ENCODE results near the gene KIF19.

The KIF19 gene

DNA sequence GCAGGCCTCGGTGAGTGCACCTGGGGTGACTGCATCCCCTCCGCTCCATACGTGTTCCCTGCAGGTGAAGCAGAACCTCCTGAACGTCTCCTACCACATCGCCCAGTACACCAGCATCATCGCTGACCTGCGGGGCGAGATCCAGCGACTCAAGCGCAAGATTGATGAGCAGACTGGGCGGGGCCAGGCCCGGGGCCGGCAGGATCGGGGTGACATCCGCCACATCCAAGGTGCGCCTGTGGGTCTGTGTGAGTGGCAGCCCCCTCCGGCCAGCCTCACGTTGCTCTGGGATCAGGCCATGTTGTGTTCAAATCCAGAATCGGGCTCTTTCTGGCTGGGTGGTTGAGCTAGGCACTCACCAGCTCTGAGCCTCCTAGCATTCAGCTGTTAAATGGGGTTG, 23.1 kb downstream of the KIF19 start:
- TF ChIP-seq, protein P1, sequence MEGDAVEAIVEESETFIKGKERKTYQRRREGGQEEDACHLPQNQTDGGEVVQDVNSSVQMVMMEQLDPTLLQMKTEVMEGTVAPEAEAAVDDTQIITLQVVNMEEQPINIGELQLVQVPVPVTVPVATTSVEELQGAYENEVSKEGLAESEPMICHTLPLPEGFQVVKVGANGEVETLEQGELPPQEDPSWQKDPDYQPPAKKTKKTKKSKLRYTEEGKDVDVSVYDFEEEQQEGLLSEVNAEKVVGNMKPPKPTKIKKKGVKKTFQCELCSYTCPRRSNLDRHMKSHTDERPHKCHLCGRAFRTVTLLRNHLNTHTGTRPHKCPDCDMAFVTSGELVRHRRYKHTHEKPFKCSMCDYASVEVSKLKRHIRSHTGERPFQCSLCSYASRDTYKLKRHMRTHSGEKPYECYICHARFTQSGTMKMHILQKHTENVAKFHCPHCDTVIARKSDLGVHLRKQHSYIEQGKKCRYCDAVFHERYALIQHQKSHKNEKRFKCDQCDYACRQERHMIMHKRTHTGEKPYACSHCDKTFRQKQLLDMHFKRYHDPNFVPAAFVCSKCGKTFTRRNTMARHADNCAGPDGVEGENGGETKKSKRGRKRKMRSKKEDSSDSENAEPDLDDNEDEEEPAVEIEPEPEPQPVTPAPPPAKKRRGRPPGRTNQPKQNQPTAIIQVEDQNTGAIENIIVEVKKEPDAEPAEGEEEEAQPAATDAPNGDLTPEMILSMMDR (IDR thresholded peaks at IDR 0.05): no peak
- Histone ChIP-seq H3K27ac (no peak overlapping the region), H3K36me3 (no peaks in the 10 kb centered on the region), H3K4me1 (ENCODE audit: control insufficient read depth in 1 of 2, insufficient read depth in 1 of 2, low read depth in 1 of 2, low read length in 1 of 2) (no peaks in the 10 kb centered on the region), H3K27me3 (peaks cover 63% of the 10 kb centered on the region), H3K4me3 (ENCODE audit: low read depth in 1 of 2, low read length in 1 of 2) (no peak overlapping the region), H3K9me3 (no peaks in the 10 kb centered on the region)

- Histone ChIP-seq H3K9me3 (no peaks in the 10 kb centered on the region), H3K4me1 (ENCODE audit: control insufficient read depth in 1 of 2, insufficient read depth in 1 of 2, low read depth in 1 of 2, low read length in 1 of 2) (no peaks in the 10 kb centered on the region), H3K27me3 (peaks cover 77% of the 10 kb centered on the region), H3K4me3 (ENCODE audit: low read depth in 1 of 2, low read length in 1 of 2) (no peak overlapping the region), H3K36me3 (no peaks in the 10 kb centered on the region), H3K27ac (no peak overlapping the region)
- TF ChIP-seq, protein P1 (IDR thresholded peaks at IDR 0.05): no peak
Observed at GRCh38 chr17:74350486-74350885, 24.5 kb downstream of the KIF19 start.

GRCh38 chr17:74351552-74352210, 25.7 kb downstream of the KIF19 start:
- Histone ChIP-seq H3K36me3 (no peaks in the 10 kb centered on the region), H3K4me3 (ENCODE audit: low read depth in 1 of 2, low read length in 1 of 2) (no peak overlapping the region), H3K27me3 (peaks cover 89% of the 10 kb centered on the region), H3K4me1 (ENCODE audit: control insufficient read depth in 1 of 2, insufficient read depth in 1 of 2, low read depth in 1 of 2, low read length in 1 of 2) (no peaks in the 10 kb centered on the region), H3K9me3 (no peaks in the 10 kb centered on the region), H3K27ac (no peak overlapping the region)
- TF ChIP-seq, protein P1 (IDR thresholded peaks at IDR 0.05): no peak

DNA sequence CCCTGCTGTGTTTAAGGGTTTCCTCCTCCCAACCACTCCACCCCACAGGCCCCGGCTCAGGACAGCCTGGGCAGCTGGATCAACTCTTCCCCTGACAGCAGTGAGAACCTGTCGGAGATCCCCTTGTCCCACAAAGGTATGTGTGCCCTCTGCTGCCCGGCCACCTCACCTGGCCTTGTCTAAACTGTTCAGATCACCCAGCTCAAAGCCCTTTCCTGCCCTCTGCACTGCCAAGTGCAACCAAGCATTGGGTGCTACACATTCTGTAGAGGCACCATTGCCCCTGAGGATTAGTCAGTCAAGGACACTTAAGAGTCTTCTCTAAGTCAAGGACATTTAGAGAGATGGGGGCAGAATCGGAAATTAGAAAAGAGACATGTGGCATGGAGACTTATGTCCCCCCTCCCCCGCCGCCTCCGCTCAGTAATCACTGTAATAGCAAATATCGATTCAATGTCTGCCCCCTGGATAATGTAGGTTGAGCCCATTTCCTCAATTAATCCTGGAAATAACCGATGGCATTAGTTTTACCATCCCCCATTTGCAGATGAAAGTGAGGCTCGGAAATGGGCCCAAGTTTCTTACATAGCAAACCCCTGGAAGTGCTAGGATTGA, 27.5 kb downstream of the KIF19 start:
- Histone ChIP-seq H3K9me3 (no peaks in the 10 kb centered on the region), H3K27ac (no peak overlapping the region), H3K4me1 (ENCODE audit: control insufficient read depth in 1 of 2, insufficient read depth in 1 of 2, low read depth in 1 of 2, low read length in 1 of 2) (no peaks in the 10 kb centered on the region), H3K27me3 (peaks cover 100% of the 10 kb centered on the region), H3K4me3 (ENCODE audit: low read depth in 1 of 2, low read length in 1 of 2) (no peak overlapping the region), H3K36me3 (no peaks in the 10 kb centered on the region)
- TF ChIP-seq, protein P1 (IDR thresholded peaks at IDR 0.05): no peak

DNA sequence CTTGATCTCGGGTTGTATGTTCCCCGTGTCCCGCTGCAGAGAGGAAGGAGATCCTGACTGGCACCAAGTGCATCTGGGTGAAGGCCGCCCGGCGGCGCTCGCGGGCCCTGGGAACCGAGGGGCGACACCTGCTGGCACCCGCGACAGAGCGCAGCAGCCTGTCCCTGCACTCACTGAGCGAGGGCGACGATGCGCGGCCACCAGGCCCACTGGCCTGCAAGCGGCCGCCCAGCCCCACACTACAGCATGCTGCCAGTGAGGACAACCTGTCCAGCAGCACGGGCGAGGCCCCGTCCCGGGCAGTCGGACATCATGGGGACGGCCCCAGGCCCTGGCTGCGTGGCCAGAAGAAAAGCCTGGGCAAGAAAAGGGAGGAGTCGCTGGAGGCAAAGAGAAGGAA, 28.1 kb downstream of the KIF19 start:
- no peaks in the 10 kb centered on the region for H3K9me3 ChIP-seq
- peaks cover 100% of the 10 kb centered on the region for H3K27me3 ChIP-seq
- no peak overlapping the region for H3K27ac ChIP-seq
- H3K4me1 ChIP-seq (ENCODE audit: control insufficient read depth in 1 of 2, insufficient read depth in 1 of 2, low read depth in 1 of 2, low read length in 1 of 2): no peaks in the 10 kb centered on the region
- H3K4me3 ChIP-seq (ENCODE audit: low read depth in 1 of 2, low read length in 1 of 2): no peak overlapping the region
- no peaks in the 10 kb centered on the region for H3K36me3 ChIP-seq
- TF ChIP-seq, protein P1 (IDR thresholded peaks at IDR 0.05): no peak

All from neutrophil (primary cell).